DOHH2 (cell line): ENCODE results near the gene TSPAN5.

Experiments
- H3F3A ChIP-seq: fragments of 200-600 bp; sonication (generic), shearing (Covaris generic); 2 replicates; pipeline ENCODE4 v1.6.0; 2016; ENCODE audit warnings: antibody characterized with exemption, mild to moderate bottlenecking; ENCODE audit not compliant: control insufficient read depth, insufficient read depth
- H3K27ac ChIP-seq: fragments of 200-600 bp; sonication (generic); 2 replicates; pipeline ENCODE4 v1.5.1; 2014; ENCODE audit warnings: low read depth, mild to moderate bottlenecking, low read length, moderate library complexity
- H3K27me3 ChIP-seq: fragments of 200-600 bp; sonication (generic); 2 replicates; pipeline ENCODE4 v1.6.1; 2014; ENCODE audit warnings: mild to moderate bottlenecking, low read length, mixed read lengths; ENCODE audit not compliant: control insufficient read depth
- H3K36me3 ChIP-seq: fragments of 200-600 bp; sonication (generic); 2 replicates; pipeline ENCODE4 v1.6.1; 2014; ENCODE audit warnings: mild to moderate bottlenecking, low read length, moderate library complexity, mixed read lengths; ENCODE audit not compliant: control insufficient read depth
- H3K4me1 ChIP-seq: fragments of 200-600 bp; sonication (generic); 2 replicates; pipeline ENCODE4 v1.6.1; 2014; ENCODE audit warnings: mild to moderate bottlenecking, low read length, mixed read lengths; ENCODE audit not compliant: control insufficient read depth
- H3K4me2 ChIP-seq: fragments of 200-600 bp; sonication (generic); 2 replicates; pipeline ENCODE4 v1.6.0; 2014; ENCODE audit warnings: mild to moderate bottlenecking, low read length, moderate library complexity
- H3K4me3 ChIP-seq: fragments of 200-600 bp; sonication (generic); 2 replicates; pipeline ENCODE4 v1.5.1; 2014; ENCODE audit warnings: mild to moderate bottlenecking, low read length, mixed read lengths
- H3K79me2 ChIP-seq: fragments of 200-600 bp; sonication (generic); 2 replicates; pipeline ENCODE4 v1.6.1; 2014; ENCODE audit warnings: mild to moderate bottlenecking, low read length, mixed read lengths; ENCODE audit not compliant: control insufficient read depth
- H3K9me2 ChIP-seq: fragments of 200-600 bp; sonication (generic); replicated peaks from 2 replicates; pipeline ENCODE4 v1.6.1; 2014; ENCODE audit warnings: mild to moderate bottlenecking, low read length, mixed read lengths; ENCODE audit not compliant: control insufficient read depth
- H3K9me3 ChIP-seq: fragments of 200-600 bp; sonication (generic); 2 replicates; pipeline ENCODE4 v1.6.1; 2014; ENCODE audit warnings: antibody characterized with exemption, low read length, mixed read lengths; ENCODE audit not compliant: control insufficient read depth, insufficient read depth
- H4K20me1 ChIP-seq: fragments of 200-600 bp; sonication (generic); 2 replicates; pipeline ENCODE4 v1.6.0; 2014; ENCODE audit warnings: low read depth, mild to moderate bottlenecking, antibody characterized with exemption, low read length, moderate library complexity; ENCODE audit not compliant: control insufficient read depth, insufficient read depth
- EZH2phosphoT487 ChIP-seq: fragments of 200-600 bp; sonication (generic); IDR thresholded peaks from 2 replicates; pipeline ENCODE4 v1.6.1; 2017; ENCODE audit warnings: borderline replicate concordance, mild to moderate bottlenecking, antibody characterized with exemption, low read length, moderate library complexity, mixed read lengths
- TF ChIP-seq, protein P1 (sequence below): fragments of 200-600 bp; sonication (generic); IDR thresholded peaks from one replicate; pipeline ENCODE4 v1.5.1; 2014; ENCODE audit warnings: antibody characterized with exemption, mild to moderate bottlenecking, low read depth, low read length; ENCODE audit not compliant: poor library complexity, severe bottlenecking

The TSPAN5 gene

DNA sequence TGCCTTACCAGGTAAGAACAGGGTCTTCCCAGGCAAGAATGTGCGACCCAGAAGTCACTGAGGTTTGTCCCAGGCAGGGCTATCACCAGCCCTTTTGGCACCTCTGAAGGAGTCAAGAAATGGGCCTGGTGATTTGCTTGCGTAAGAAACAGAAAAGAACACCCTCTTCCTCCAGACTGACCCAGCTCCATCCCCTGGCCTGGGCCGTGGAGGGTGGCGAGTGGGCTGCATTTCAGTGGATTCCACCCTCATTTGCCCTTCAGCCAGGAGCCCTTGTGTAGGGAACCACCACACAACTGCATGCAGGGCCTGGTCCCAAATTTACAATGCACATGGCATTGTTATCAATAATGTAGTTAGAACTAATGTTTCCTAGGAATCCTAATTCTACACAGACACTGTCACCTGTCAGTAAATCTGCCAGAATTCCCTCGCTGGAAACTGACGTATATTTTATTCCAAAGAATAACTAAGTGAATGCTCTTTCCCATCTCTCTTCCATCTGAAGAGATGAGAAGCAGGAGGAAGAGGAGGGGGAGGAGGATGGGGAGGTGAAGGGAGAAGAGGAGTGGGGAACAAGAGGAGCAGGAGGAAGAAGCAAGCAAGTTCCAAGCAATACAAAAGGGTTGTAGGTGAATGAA, 46.6 kb downstream of the TSPAN5 start:
- Histone ChIP-seq H4K20me1 (no peaks in the 10 kb centered on the region), H3K79me2 (no peaks in the 10 kb centered on the region), H3K4me2 (no peak overlapping the region), H3K27ac (no peak overlapping the region), H3K4me1 (no peaks in the 10 kb centered on the region), H3K27me3 (no peaks in the 10 kb centered on the region), H3K36me3 (no peaks in the 10 kb centered on the region), H3F3A (no peaks in the 10 kb centered on the region), H3K4me3 (no peak overlapping the region), H3K9me3 (no peaks in the 10 kb centered on the region), H3K9me2 (no peaks in the 10 kb centered on the region)
- TF ChIP-seq EZH2phosphoT487 = no peak
- TF ChIP-seq, protein P1, sequence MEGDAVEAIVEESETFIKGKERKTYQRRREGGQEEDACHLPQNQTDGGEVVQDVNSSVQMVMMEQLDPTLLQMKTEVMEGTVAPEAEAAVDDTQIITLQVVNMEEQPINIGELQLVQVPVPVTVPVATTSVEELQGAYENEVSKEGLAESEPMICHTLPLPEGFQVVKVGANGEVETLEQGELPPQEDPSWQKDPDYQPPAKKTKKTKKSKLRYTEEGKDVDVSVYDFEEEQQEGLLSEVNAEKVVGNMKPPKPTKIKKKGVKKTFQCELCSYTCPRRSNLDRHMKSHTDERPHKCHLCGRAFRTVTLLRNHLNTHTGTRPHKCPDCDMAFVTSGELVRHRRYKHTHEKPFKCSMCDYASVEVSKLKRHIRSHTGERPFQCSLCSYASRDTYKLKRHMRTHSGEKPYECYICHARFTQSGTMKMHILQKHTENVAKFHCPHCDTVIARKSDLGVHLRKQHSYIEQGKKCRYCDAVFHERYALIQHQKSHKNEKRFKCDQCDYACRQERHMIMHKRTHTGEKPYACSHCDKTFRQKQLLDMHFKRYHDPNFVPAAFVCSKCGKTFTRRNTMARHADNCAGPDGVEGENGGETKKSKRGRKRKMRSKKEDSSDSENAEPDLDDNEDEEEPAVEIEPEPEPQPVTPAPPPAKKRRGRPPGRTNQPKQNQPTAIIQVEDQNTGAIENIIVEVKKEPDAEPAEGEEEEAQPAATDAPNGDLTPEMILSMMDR = no peak

DNA sequence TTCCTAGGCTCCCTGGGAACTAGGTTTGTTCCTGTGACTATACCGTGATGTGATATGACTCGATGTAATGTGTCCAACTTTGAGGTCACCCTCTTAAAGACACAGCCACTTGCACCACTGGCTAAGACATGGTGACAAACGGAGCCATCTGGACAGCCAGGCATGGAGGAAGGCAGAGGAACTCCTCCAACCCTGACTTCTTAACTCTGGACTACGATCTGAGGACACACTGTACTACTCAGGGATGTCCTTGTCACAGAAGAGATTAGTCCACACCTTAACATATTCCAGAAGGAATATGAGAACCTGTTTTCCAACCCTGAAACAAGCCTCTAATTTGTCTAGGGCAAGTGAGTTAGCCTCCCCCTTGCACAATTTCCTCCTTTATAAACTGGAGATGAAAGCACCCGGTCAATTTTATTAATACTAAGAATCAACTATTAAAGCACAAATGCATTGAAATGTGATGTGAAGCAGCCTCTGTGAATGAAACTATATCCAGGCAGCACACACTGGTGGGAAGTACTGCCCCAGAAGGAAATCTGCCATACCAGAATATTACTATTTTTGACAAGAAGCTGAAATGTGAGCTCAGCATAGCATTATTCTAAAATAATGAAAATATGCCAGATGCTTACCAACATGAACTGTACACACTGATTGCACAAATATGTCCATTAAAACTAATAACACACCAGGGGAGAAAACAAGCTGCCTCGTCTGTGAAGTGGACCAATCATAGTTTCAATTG, 47.3 kb downstream of the TSPAN5 start:
- Histone ChIP-seq H3K9me3 (no peaks in the 10 kb centered on the region), H3K79me2 (no peaks in the 10 kb centered on the region), H3K4me2 (no peak overlapping the region), H4K20me1 (no peaks in the 10 kb centered on the region), H3K9me2 (no peaks in the 10 kb centered on the region), H3K36me3 (no peaks in the 10 kb centered on the region), H3K4me1 (no peaks in the 10 kb centered on the region), H3K27ac (no peak overlapping the region), H3K27me3 (no peaks in the 10 kb centered on the region), H3K4me3 (no peak overlapping the region), H3F3A (no peaks in the 10 kb centered on the region)
- TF ChIP-seq, protein P1 = no peak

DNA sequence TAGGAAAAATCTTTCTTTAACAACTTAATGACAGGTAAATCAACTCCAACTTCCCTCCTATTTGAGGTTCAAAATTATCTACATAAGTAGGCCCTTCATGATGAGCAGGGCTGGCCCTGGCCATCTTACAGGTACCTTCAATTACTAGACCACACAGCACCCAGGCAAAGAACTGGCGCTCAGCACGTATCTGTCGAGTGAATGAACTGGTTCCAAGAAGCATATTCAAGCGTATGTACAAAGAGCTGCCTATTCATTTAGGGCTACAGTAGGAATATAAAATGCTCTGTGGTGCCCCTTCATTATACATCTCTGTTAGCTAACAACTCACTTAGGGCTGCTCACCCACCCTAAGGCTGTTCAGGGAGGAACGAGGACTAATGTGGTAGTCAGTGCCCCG, 48.0 kb downstream of the TSPAN5 start:
- Histone ChIP-seq H3K4me1 (no peaks in the 10 kb centered on the region), H3K4me3 (no peak overlapping the region), H4K20me1 (no peaks in the 10 kb centered on the region), H3K9me3 (no peaks in the 10 kb centered on the region), H3K9me2 (no peaks in the 10 kb centered on the region), H3K27ac (no peak overlapping the region), H3K27me3 (no peaks in the 10 kb centered on the region), H3K4me2 (no peak overlapping the region), H3F3A (no peaks in the 10 kb centered on the region), H3K36me3 (no peaks in the 10 kb centered on the region), H3K79me2 (no peaks in the 10 kb centered on the region)
- no peak for TF ChIP-seq EZH2phosphoT487

DNA sequence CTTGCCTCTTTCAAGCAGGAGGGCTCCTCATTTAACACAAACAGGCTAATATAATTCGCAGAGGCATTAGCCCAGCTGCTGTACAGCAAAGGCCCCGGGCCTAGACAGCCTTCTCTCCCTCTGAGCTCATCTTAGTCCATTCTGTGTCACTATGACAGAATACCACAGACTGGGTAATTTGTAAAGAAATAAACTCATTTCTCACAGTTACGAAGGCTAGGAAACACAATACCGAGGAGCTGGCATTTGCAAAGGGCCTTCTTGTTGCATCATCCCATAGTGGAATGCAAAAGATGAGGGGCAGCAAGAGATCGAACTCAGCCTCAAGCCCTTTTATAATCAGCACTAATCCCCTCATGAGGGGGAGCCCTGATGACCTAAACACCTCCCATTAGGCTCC, 48.5 kb downstream of the TSPAN5 start:
- Histone ChIP-seq H3K36me3 (no peaks in the 10 kb centered on the region), H3K4me2 (no peak overlapping the region), H3K9me3 (no peaks in the 10 kb centered on the region), H3K9me2 (no peaks in the 10 kb centered on the region), H3K79me2 (no peaks in the 10 kb centered on the region), H3K4me1 (no peaks in the 10 kb centered on the region), H3F3A (no peaks in the 10 kb centered on the region), H3K27ac (no peak overlapping the region), H3K4me3 (no peak overlapping the region), H3K27me3 (no peaks in the 10 kb centered on the region), H4K20me1 (no peaks in the 10 kb centered on the region)
- TF ChIP-seq, protein P1 = no peak
- TF ChIP-seq EZH2phosphoT487 = no peak
